Nephron (organoid): ENCODE data around the gene SSR2.
A peak's percentile ranks its signal among the peaks of the same experiment; 100 is the strongest.

Source experiments
- H3K27ac Mint-ChIP-seq, 3 experiments: 2 replicates each; pipeline ENCODE4 v1.8.0; 2020; ENCODE audit warnings: mixed read lengths in 3 of 3, mild to moderate bottlenecking in 2 of 3, moderate library complexity in 1 of 3
- H3K27me3 Mint-ChIP-seq: 2 replicates; pipeline ENCODE4 v1.8.0; 2021; ENCODE audit warnings: low read depth, mild to moderate bottlenecking, moderate library complexity, mixed read lengths
- H3K36me3 Mint-ChIP-seq: 2 replicates; pipeline ENCODE4 v1.8.0; 2020; ENCODE audit warnings: low read depth, mixed read lengths
- H3K4me1 Mint-ChIP-seq: 2 replicates; pipeline ENCODE4 v1.8.0; 2020; ENCODE audit warnings: mixed read lengths
- H3K4me3 Mint-ChIP-seq, 3 experiments: 2 replicates each; pipeline ENCODE4 v1.8.0; 2020; ENCODE audit warnings: mild to moderate bottlenecking in 3 of 3, mixed read lengths in 3 of 3, moderate library complexity in 2 of 3
- H3K9me3 Mint-ChIP-seq: 2 replicates; pipeline ENCODE4 v1.8.0; 2020; ENCODE audit warnings: mixed read lengths
- TF ChIP-seq, protein P1 (sequence below), 3 experiments: fragments of 200-600 bp; sonication (generic); IDR thresholded peaks; one replicate each; pipeline ENCODE4 v1.5.0; 2021; ENCODE audit warnings: antibody characterized with exemption in 3 of 3; ENCODE audit not compliant: unreplicated experiment in 3 of 3

SSR2 gene

DNA sequence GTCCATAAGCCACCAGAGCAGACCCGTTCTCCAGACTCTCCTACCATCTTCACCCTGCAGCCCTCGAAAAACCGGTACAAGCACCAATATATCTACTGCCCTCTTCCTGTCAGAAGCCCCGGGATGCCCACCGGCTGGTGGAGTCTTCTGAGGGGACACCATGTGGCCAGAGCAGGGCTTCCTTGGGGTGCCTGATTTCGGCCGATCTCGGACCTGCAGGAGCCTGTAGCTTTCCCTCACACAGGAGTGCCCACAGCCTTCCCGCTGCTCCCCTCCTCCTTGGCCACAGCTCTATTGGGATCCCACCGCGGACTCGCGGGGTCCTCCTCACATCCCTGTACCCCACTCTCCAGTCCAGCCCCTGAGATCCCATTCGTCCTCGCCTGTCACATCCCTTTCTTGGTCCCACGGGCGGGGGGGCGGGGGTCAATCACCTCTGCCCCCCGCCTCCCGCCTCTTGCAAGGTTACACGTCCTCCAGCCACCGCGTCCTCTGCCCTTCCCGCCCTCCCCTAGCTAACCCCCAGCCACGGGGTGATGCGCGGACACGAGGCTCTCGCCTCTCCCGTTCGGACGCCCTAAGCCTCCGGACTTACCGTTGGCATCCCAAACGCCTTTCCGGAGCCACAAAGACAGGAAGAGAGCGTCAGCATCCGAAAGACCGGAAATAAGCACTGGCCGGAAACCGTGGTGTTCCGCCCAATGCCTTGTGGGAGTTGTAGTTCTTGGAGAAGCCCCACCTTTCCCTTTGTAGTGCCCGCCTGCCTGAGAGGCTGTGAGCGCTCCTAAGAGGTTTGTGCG lies at the start of gene SSR2:
Gene SSR2 (minus strand): TSS at position 659 of the 800 bp plus-strand sequence. CDS start 784 bp downstream, outside the sequence.
- H3K4me1 Mint-ChIP-seq: peaks cover 24% of the 10 kb centered on the region
- H3K4me3 Mint-ChIP-seq: peak within 1 kb of the TSS; percentile 93 to 98 (median 96)
- H3K36me3 Mint-ChIP-seq: peaks cover 35% of the 10 kb centered on the region
- H3K27me3 Mint-ChIP-seq: no peaks in the 10 kb centered on the region
- no peaks in the 10 kb centered on the region for H3K9me3 Mint-ChIP-seq
- H3K27ac Mint-ChIP-seq: peak within 1 kb of the TSS; percentile 85 to 89 (median 87)
- TF ChIP-seq, protein P1, sequence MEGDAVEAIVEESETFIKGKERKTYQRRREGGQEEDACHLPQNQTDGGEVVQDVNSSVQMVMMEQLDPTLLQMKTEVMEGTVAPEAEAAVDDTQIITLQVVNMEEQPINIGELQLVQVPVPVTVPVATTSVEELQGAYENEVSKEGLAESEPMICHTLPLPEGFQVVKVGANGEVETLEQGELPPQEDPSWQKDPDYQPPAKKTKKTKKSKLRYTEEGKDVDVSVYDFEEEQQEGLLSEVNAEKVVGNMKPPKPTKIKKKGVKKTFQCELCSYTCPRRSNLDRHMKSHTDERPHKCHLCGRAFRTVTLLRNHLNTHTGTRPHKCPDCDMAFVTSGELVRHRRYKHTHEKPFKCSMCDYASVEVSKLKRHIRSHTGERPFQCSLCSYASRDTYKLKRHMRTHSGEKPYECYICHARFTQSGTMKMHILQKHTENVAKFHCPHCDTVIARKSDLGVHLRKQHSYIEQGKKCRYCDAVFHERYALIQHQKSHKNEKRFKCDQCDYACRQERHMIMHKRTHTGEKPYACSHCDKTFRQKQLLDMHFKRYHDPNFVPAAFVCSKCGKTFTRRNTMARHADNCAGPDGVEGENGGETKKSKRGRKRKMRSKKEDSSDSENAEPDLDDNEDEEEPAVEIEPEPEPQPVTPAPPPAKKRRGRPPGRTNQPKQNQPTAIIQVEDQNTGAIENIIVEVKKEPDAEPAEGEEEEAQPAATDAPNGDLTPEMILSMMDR (IDR thresholded peaks at IDR 0.05; ENCODE audit: unreplicated experiment in 3 of 3): no peak

- Mint-ChIP-seq H3K4me1 (peaks cover 46% of the 10 kb centered on the region), H3K36me3 (peaks cover 33% of the 10 kb centered on the region), H3K4me3 (no peak overlapping the region), H3K9me3 (no peaks in the 10 kb centered on the region), H3K27ac (peak overlapping the region in 2 of 3 experiments; percentile 48 to 51), H3K27me3 (no peaks in the 10 kb centered on the region)
- TF ChIP-seq, protein P1 (IDR thresholded peaks at IDR 0.05; ENCODE audit: unreplicated experiment in 3 of 3): no peak
Observed at GRCh38 chr1:156070548-156070947, 49.8 kb upstream of the SSR2 start.

DNA sequence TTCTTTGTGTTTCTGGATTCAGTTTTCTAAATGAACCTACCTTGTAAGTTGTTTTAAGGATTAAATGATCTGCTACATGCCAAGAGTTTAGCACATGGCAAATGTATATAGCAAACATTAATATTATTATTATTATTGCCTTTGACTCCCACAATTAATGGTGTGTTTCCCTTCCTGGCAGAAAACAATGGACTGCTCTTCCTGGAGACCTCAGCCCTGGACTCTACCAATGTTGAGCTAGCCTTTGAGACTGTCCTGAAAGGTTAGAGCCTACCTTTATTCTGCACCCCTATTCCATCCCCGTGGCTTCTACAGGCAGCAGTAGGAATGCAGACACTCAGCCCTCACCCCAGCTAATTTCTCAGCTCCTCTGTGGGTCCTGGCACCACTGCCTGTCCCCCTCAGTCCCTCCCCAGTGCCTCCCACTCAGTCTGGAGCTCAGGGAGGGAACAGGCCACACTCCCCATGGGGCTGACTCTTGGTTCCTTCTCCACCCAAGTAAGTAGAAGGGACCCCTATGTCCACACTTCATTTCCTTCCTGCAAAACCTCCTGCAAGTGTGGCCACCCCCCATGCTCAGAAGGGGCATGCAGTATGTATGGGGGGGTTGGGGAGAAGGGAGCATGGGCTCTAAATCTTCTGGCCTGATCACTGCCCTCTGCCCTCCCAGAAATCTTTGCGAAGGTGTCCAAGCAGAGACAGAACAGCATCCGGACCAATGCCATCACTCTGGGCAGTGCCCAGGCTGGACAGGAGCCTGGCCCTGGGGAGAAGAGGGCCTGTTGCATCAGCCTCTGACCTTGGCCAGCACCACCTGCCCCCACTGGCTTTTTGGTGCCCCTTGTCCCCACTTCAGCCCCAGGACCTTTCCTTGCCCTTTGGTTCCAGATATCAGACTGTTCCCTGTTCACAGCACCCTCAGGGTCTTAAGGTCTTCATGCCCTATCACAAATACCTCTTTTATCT lies 49.0 kb upstream of the SSR2 start:
- H3K4me3 Mint-ChIP-seq: no peak overlapping the region
- peaks cover 42% of the 10 kb centered on the region for H3K4me1 Mint-ChIP-seq
- peak overlapping the region in 2 of 3 experiments; percentile 48 to 51 for H3K27ac Mint-ChIP-seq
- peaks cover 26% of the 10 kb centered on the region for H3K36me3 Mint-ChIP-seq
- TF ChIP-seq, protein P1 (IDR thresholded peaks at IDR 0.05; ENCODE audit: unreplicated experiment in 3 of 3): no peak
- no peaks in the 10 kb centered on the region for H3K9me3 Mint-ChIP-seq
- H3K27me3 Mint-ChIP-seq: no peaks in the 10 kb centered on the region

- Mint-ChIP-seq H3K27ac (peak overlapping the region in 1 of 3 experiments; percentile 34), H3K4me3 (no peak overlapping the region), H3K9me3 (no peaks in the 10 kb centered on the region), H3K4me1 (peaks cover 19% of the 10 kb centered on the region), H3K36me3 (peaks cover 6% of the 10 kb centered on the region), H3K27me3 (no peaks in the 10 kb centered on the region)
- TF ChIP-seq, protein P1 (IDR thresholded peaks at IDR 0.05; ENCODE audit: unreplicated experiment in 3 of 3): no peak
Observed at GRCh38 chr1:156067262-156067661, 46.5 kb upstream of the SSR2 start.

- Mint-ChIP-seq H3K4me3 (no peak overlapping the region), H3K9me3 (no peaks in the 10 kb centered on the region), H3K27ac (peak overlapping the region in 1 of 3 experiments; percentile 40), H3K4me1 (peaks cover 9% of the 10 kb centered on the region), H3K27me3 (peaks cover 3% of the 10 kb centered on the region), H3K36me3 (no peaks in the 10 kb centered on the region)
- TF ChIP-seq, protein P1 (IDR thresholded peaks at IDR 0.05; ENCODE audit: unreplicated experiment in 3 of 3): no peak
Observed at GRCh38 chr1:156065871-156066270, 45.1 kb upstream of the SSR2 start.
